Peyer's patch (tissue), 4 donors: Measurements from ENCODE around the gene SLC25A29. TPM values are rescaled to one million over a fixed set of nuclear protein-coding genes. Genes with fewer than 3 reads are reported as not detected.

Source experiments
- DNase-seq, 3 donors: peaks; one replicate each; pipeline ENCODE4 v3.0.0-alpha.2; 2017 to 2019
- H3K27ac ChIP-seq, 4 donors: fragments of 200-600 bp; sonication (generic); one replicate each; pipeline ENCODE4 v1.5.1; 2016 to 2019
- H3K27me3 ChIP-seq, 2 donors: fragments of 200-600 bp; sonication (generic); one replicate each; pipeline ENCODE4 v1.5.1; 2019
- H3K36me3 ChIP-seq, 3 donors: fragments of 200-600 bp; sonication (generic); one replicate each; pipeline ENCODE4 v1.5.1; 2016 to 2019
- H3K4me1 ChIP-seq, 4 donors: fragments of 200-600 bp; sonication (generic); one replicate each; pipeline ENCODE4 v1.5.1; 2016 to 2019
- H3K4me3 ChIP-seq, 4 donors: fragments of 200-600 bp; sonication (generic); 1 replicate in 3 of 4; 2 replicates in 1 of 4; pipeline ENCODE4 v1.5.1; 2016 to 2019; ENCODE audit warnings: mild to moderate bottlenecking in 1 of 4
- H3K9me3 ChIP-seq, 4 donors: fragments of 200-600 bp; sonication (generic); one replicate each; pipeline ENCODE4 v1.5.1; 2016 to 2019; ENCODE audit warnings: mild to moderate bottlenecking in 1 of 4
- CTCF ChIP-seq, 6 experiments: fragments of 450-650 bp in 4 of 6; fragments of 200-600 bp in 2 of 6; sonication (generic) in 1 of 6; IDR thresholded peaks; one replicate each; pipeline ENCODE4 v1.5.1; 2017 to 2019; ENCODE audit warnings: antibody characterized with exemption in 6 of 6, mild to moderate bottlenecking in 3 of 6, moderate library complexity in 1 of 6
- POLR2A ChIP-seq, 2 donors: fragments of 450-650 bp; IDR thresholded peaks; one replicate each; pipeline ENCODE4 v1.5.1; 2017; ENCODE audit warnings: antibody characterized with exemption in 2 of 2, mild to moderate bottlenecking in 2 of 2, moderate library complexity in 2 of 2
- total RNA-seq, 4 donors: library from RNA; depleted of rRNA; stranded (reverse); fragments of >200 nt; gene quantifications; one replicate each; pipeline ENCODE4 v1.1.0, GENCODE V29; 2016

Gene SLC25A29
- total RNA-seq, 4 donors from 2014 or later: 11.0 to 74.5 (median 32.0) TPM

- Histone ChIP-seq H3K36me3 (peaks cover 0 to 6% (median 0%) of the 10 kb centered on the region in 3 donors), H3K27me3 (no peaks in the 10 kb centered on the region), H3K4me1 (peaks cover 0 to 11% (median 2%) of the 10 kb centered on the region in 4 donors), H3K9me3 (no peaks in the 10 kb centered on the region), H3K4me3 (peak overlapping the region in 3 of 4 donors; percentile 17 to 53 (median 48)), H3K27ac (peak overlapping the region in 3 of 4 donors; percentile 61 to 87 (median 79))
- DNase-seq: no peak
- no peak for TF ChIP-seq POLR2A (IDR thresholded peaks at IDR 0.05)
- no peak for TF ChIP-seq CTCF (IDR thresholded peaks at IDR 0.05)
Observed at GRCh38 chr14:100329233-100330006, 23.2 kb upstream of the SLC25A29 start.

- peaks cover 0 to 11% (median 2%) of the 10 kb centered on the region in 4 donors for H3K4me1 ChIP-seq
- no peaks in the 10 kb centered on the region for H3K36me3 ChIP-seq
- no peaks in the 10 kb centered on the region for H3K9me3 ChIP-seq
- H3K27me3 ChIP-seq: no peaks in the 10 kb centered on the region
- TF ChIP-seq CTCF (IDR thresholded peaks at IDR 0.05) (no peak), POLR2A (IDR thresholded peaks at IDR 0.05) (peak; percentile 62 to 79)
- H3K27ac ChIP-seq: peak overlapping the region in 3 of 4 donors; percentile 61 to 87 (median 79)
- peak overlapping the region in 3 of 4 donors; percentile 17 to 53 (median 48) for H3K4me3 ChIP-seq
- peak in 2 of 3 donors; percentile 69 to 86 for DNase-seq
Observed at GRCh38 chr14:100328495-100329163, 22.4 kb upstream of the SLC25A29 start.

- TF ChIP-seq CTCF (IDR thresholded peaks at IDR 0.05): no peak
- no peak for TF ChIP-seq POLR2A (IDR thresholded peaks at IDR 0.05)
- Histone ChIP-seq H3K4me3 (no peak overlapping the region), H3K36me3 (no peaks in the 10 kb centered on the region), H3K27me3 (no peaks in the 10 kb centered on the region), H3K4me1 (peaks cover 0 to 11% (median 2%) of the 10 kb centered on the region in 4 donors), H3K9me3 (no peaks in the 10 kb centered on the region), H3K27ac (no peak overlapping the region)
- no peak for DNase-seq
Observed at GRCh38 chr14:100327128-100327527, 20.9 kb upstream of the SLC25A29 start.

GRCh38 chr14:100325958-100326357, 19.7 kb upstream of the SLC25A29 start:
- H3K27ac ChIP-seq: no peak overlapping the region
- DNase-seq: no peak
- H3K27me3 ChIP-seq: no peaks in the 10 kb centered on the region
- H3K9me3 ChIP-seq: no peaks in the 10 kb centered on the region
- no peak overlapping the region for H3K4me3 ChIP-seq
- no peaks in the 10 kb centered on the region for H3K36me3 ChIP-seq
- no peak for TF ChIP-seq CTCF (IDR thresholded peaks at IDR 0.05)
- TF ChIP-seq POLR2A (IDR thresholded peaks at IDR 0.05): no peak
- peaks cover 0 to 11% (median 2%) of the 10 kb centered on the region in 4 donors for H3K4me1 ChIP-seq

GRCh38 chr14:100325231-100325632, 19.0 kb upstream of the SLC25A29 start:
- DNase-seq: peak in 2 of 3 donors; percentile 70 to 77

More at GRCh38 chr14:100325231-100325632, 19.0 kb upstream of the SLC25A29 start:
- Histone ChIP-seq H3K4me1 (peaks cover 0 to 11% (median 2%) of the 10 kb centered on the region in 4 donors), H3K27me3 (no peaks in the 10 kb centered on the region), H3K36me3 (no peaks in the 10 kb centered on the region), H3K9me3 (no peaks in the 10 kb centered on the region), H3K4me3 (peak overlapping the region in 1 of 4 donors; percentile 4), H3K27ac (no peak overlapping the region)
- TF ChIP-seq POLR2A (IDR thresholded peaks at IDR 0.05) (no peak), CTCF (IDR thresholded peaks at IDR 0.05) (no peak)
